A549 (cell line): Measurements from ENCODE around the gene TCTA.

Experiments used
- CTCF ChIP-seq: fragments of >200 bp; sonication (Bioruptor Twin); formaldehyde crosslinking; IDR thresholded peaks from 3 replicates; pipeline ENCODE4 v1.5.1; 2016
- MYC ChIP-seq: IDR thresholded peaks from 2 replicates; pipeline ENCODE4 v1.6.1; 2012; ENCODE audit warnings: mild to moderate bottlenecking, inconsistent platforms, low read length, improper control_type of control experiment, borderline replicate concordance
- POLR2A ChIP-seq: IDR thresholded peaks from 2 replicates; pipeline ENCODE4 v1.6.1; 2012; ENCODE audit warnings: mild to moderate bottlenecking, low read length

- TF ChIP-seq POLR2A (no peak), CTCF (no peak), MYC (no peak)
These were observed 1.1 kb downstream of the TCTA start for GRCh38 chr3:49413338-49413734.
